Hematopoietic multipotent progenitor cell treated with erythropoietin and hydrocortisone succinate and interleukin-3 and kit ligand, for 17 days (in vitro differentiated cells): Measurements from ENCODE around the gene SH2D3A.
A peak's percentile ranks its signal among the peaks of the same experiment; 100 is the strongest.
"Not testable (repeated sequence)": the region's sequence is repeated elsewhere in the genome, so short reads cannot be mapped to it uniquely, and the experiment has no call there.

Experiments used
- DNase-seq: peaks from one replicate; pipeline ENCODE4 v3.0.0-alpha.2; 2015; ENCODE audit warnings: low spot score

SH2D3A gene

GRCh38 chr19:6721773-6722172, 45.5 kb downstream of the SH2D3A start:
- DNase-seq: no peak

GRCh38 chr19:6721138-6721474, 46.1 kb downstream of the SH2D3A start:
- DNase-seq: no peak

- DNase-seq: no peak
Observed at GRCh38 chr19:6720369-6721137, 46.7 kb downstream of the SH2D3A start, which contains the start of gene C3. Gene C3, minus strand, starts transcription at chr19:6720650. Its CDS starts 61 bp downstream, at chr19:6720589.

- DNase-seq: no peak
Observed at GRCh38 chr19:6719992-6720368, 47.3 kb downstream of the SH2D3A start.

GRCh38 chr19:6719540-6719861, 47.7 kb downstream of the SH2D3A start:
- no peak for DNase-seq

- peak; percentile 30 for DNase-seq
Observed at GRCh38 chr19:6718741-6719539, 48.3 kb downstream of the SH2D3A start.

GRCh38 chr19:6718111-6718740, 49.0 kb downstream of the SH2D3A start:
- DNase-seq: no peak

- DNase-seq: no peak
Observed at GRCh38 chr19:6717441-6717971, 49.7 kb downstream of the SH2D3A start.

GRCh38 chr19:6717036-6717435, 50.2 kb downstream of the SH2D3A start:
- DNase-seq: no peak

GRCh38 chr19:6716610-6716970, 50.6 kb downstream of the SH2D3A start:
- no peak for DNase-seq

- no peak for DNase-seq
Observed at GRCh38 chr19:6714749-6715555, 52.3 kb downstream of the SH2D3A start.

- no peak for DNase-seq
Observed at GRCh38 chr19:6713773-6714692, 53.2 kb downstream of the SH2D3A start.

GRCh38 chr19:6712692-6713670, 54.3 kb downstream of the SH2D3A start:
- no peak for DNase-seq

GRCh38 chr19:6712231-6712630, 55.0 kb downstream of the SH2D3A start:
- no peak for DNase-seq

GRCh38 chr19:6711605-6712004, 55.6 kb downstream of the SH2D3A start:
- DNase-seq: no peak

- DNase-seq: no peak
Observed at GRCh38 chr19:6711078-6711361, 56.2 kb downstream of the SH2D3A start.

- no peak for DNase-seq
Observed at GRCh38 chr19:6710273-6711077, 56.8 kb downstream of the SH2D3A start.

- DNase-seq: no peak
Observed at GRCh38 chr19:6709549-6709948, 57.7 kb downstream of the SH2D3A start.

- not testable (repeated sequence) for DNase-seq
Observed at GRCh38 chr19:6708913-6709312, 58.3 kb downstream of the SH2D3A start.
